Neural cell (in vitro differentiated cells): ENCODE results near the gene IFNA8. TPM values are rescaled to one million over a fixed set of nuclear protein-coding genes. Genes with fewer than 3 reads are reported as not detected.

Experiments
- H2AFZ ChIP-seq: fragments of 200-600, 300-800 bp; sonication (generic), shearing (Covaris generic); 2 replicates; pipeline ENCODE4 v1.6.0; 2014; ENCODE audit warnings: low read depth, mild to moderate bottlenecking, antibody characterized with exemption, low read length, moderate library complexity
- H3F3A ChIP-seq: fragments of 200-600 bp; shearing (Covaris generic); 2 replicates; pipeline ENCODE4 v1.6.1; 2016; ENCODE audit warnings: mild to moderate bottlenecking, moderate library complexity, mixed read lengths, antibody characterized with exemption, low read length; ENCODE audit not compliant: insufficient read depth, poor library complexity, severe bottlenecking
- H3K27ac ChIP-seq: fragments of 200-600, 300-800 bp; sonication (generic), shearing (Covaris generic); 2 replicates; pipeline ENCODE4 v1.5.1; 2014; ENCODE audit warnings: mild to moderate bottlenecking, low read length, moderate library complexity
- H3K27me3 ChIP-seq: fragments of 300-800, 200-600 bp; sonication (generic), shearing (Covaris generic); 2 replicates; pipeline ENCODE4 v1.6.0; 2014; ENCODE audit warnings: mild to moderate bottlenecking, low read depth, low read length, moderate library complexity; ENCODE audit not compliant: insufficient read depth
- H3K36me3 ChIP-seq: fragments of 300-800, 200-600 bp; sonication (generic), shearing (Covaris generic); 2 replicates; pipeline ENCODE4 v1.5.1; 2014; ENCODE audit warnings: mild to moderate bottlenecking, antibody characterized with exemption, low read length, moderate library complexity; ENCODE audit not compliant: insufficient read depth
- H3K4me2 ChIP-seq: fragments of 300-800, 200-600 bp; sonication (generic), shearing (Covaris generic); 2 replicates; pipeline ENCODE4 v1.6.0; 2014; ENCODE audit warnings: mild to moderate bottlenecking, low read length
- H3K4me3 ChIP-seq: fragments of 300-800, 200-600 bp; sonication (generic), shearing (Covaris generic); 2 replicates; pipeline ENCODE4 v1.5.1; 2014; ENCODE audit warnings: mild to moderate bottlenecking, low read length, moderate library complexity
- H3K79me2 ChIP-seq: fragments of 200-600 bp; shearing (Covaris generic); replicated peaks from 2 replicates; pipeline ENCODE4 v1.6.0; 2014; ENCODE audit warnings: mild to moderate bottlenecking, low read length, moderate library complexity; ENCODE audit not compliant: insufficient read depth
- H3K9ac ChIP-seq: fragments of 300-800, 200-600 bp; sonication (generic), shearing (Covaris generic); 2 replicates; pipeline ENCODE4 v1.6.1; 2016; ENCODE audit warnings: mild to moderate bottlenecking, low read length, mixed read lengths
- H3K9me2 ChIP-seq: fragments of 200-600 bp; shearing (Covaris generic); 2 replicates; pipeline ENCODE4 v1.6.1; 2016; ENCODE audit warnings: mild to moderate bottlenecking, low read length, mixed read lengths; ENCODE audit not compliant: insufficient read depth
- H3K9me3 ChIP-seq: fragments of 200-600, 300-800 bp; sonication (generic), shearing (Covaris generic); 2 replicates; pipeline ENCODE4 v1.6.1; 2016; ENCODE audit warnings: mild to moderate bottlenecking, mixed run types, low read length, moderate library complexity, mixed read lengths
- H4K20me1 ChIP-seq: fragments of 200-600 bp; shearing (Covaris generic); 2 replicates; pipeline ENCODE4 v1.6.1; 2016; ENCODE audit warnings: mild to moderate bottlenecking, mixed run types; ENCODE audit not compliant: insufficient read depth
- CTCF ChIP-seq: fragments of 450-650 bp; IDR thresholded peaks from 2 replicates; pipeline ENCODE4 v1.5.1; 2014; ENCODE audit warnings: antibody characterized with exemption, mild to moderate bottlenecking, moderate library complexity; ENCODE audit not compliant: poor library complexity, severe bottlenecking
- EP300 ChIP-seq: fragments of 450-650 bp; conservative IDR thresholded peaks from 2 replicates; pipeline ENCODE4 v1.6.1; 2014; ENCODE audit warnings: antibody characterized with exemption, mild to moderate bottlenecking, moderate library complexity; ENCODE audit not compliant: poor library complexity, severe bottlenecking
- EZH2 ChIP-seq: fragments of 200-600, 300-800 bp; shearing (Covaris generic), sonication (generic); IDR thresholded peaks from 2 replicates; pipeline ENCODE4 v1.6.1; 2014; ENCODE audit warnings: antibody characterized with exemption, low read length, borderline replicate concordance, mild to moderate bottlenecking; ENCODE audit not compliant: insufficient read depth, poor library complexity, severe bottlenecking
- MXI1 ChIP-seq: fragments of 450-650 bp; conservative IDR thresholded peaks from 2 replicates; pipeline ENCODE4 v1.6.1; 2014; ENCODE audit warnings: antibody characterized with exemption, mild to moderate bottlenecking; ENCODE audit not compliant: poor library complexity, severe bottlenecking
- POLR2AphosphoS5 ChIP-seq: IDR thresholded peaks from 2 replicates; pipeline ENCODE4 v1.6.1; 2012
- RAD21 ChIP-seq: fragments of 450-650 bp; conservative IDR thresholded peaks from 2 replicates; pipeline ENCODE4 v1.6.1; 2014; ENCODE audit warnings: antibody characterized with exemption, mild to moderate bottlenecking, moderate library complexity
- REST ChIP-seq: IDR thresholded peaks from 2 replicates; pipeline ENCODE4 v1.6.1; 2012; ENCODE audit warnings: borderline replicate concordance
- SMC3 ChIP-seq: fragments of 450-650 bp; conservative IDR thresholded peaks from 2 replicates; pipeline ENCODE4 v1.6.1; 2014; ENCODE audit warnings: antibody characterized with exemption, mild to moderate bottlenecking, moderate library complexity; ENCODE audit not compliant: poor library complexity
- TAF1 ChIP-seq: IDR thresholded peaks from 2 replicates; pipeline ENCODE4 v1.6.1; 2012; ENCODE audit warnings: low read depth
- polyA plus RNA-seq: library from polyadenylated mRNA; depleted of rRNA; stranded (reverse); fragments of >200 nt; gene quantifications from 2 replicates; pipeline ENCODE4 v1.2.3, GENCODE V29; 2014

Gene IFNA8
- polyA plus RNA-seq, 1 donor from 2014 or later, result not detected

GRCh38 chr9:21415493-21416267 lies 6.8 kb downstream of the IFNA8 start:
- Histone ChIP-seq H3K9me3 (no peaks in the 10 kb centered on the region), H3K9me2 (no peaks in the 10 kb centered on the region), H3K79me2 (no peaks in the 10 kb centered on the region), H2AFZ (no peak overlapping the region), H3K36me3 (no peaks in the 10 kb centered on the region), H3K4me3 (no peak overlapping the region), H3K4me2 (no peak overlapping the region), H3K9ac (no peak overlapping the region), H3K27ac (no peak overlapping the region), H3F3A (no peaks in the 10 kb centered on the region), H3K27me3 (no peaks in the 10 kb centered on the region), H4K20me1 (no peaks in the 10 kb centered on the region)
- TF ChIP-seq MXI1, result no peak
- no peak for TF ChIP-seq TAF1
- no peak for TF ChIP-seq REST
- no peak for TF ChIP-seq EZH2
- no peak for TF ChIP-seq EP300
- no peak for TF ChIP-seq SMC3
- no peak for TF ChIP-seq RAD21
- TF ChIP-seq CTCF, result no peak

- no peak overlapping the region for H3K9ac ChIP-seq
- no peaks in the 10 kb centered on the region for H3F3A ChIP-seq
- no peaks in the 10 kb centered on the region for H4K20me1 ChIP-seq
- no peaks in the 10 kb centered on the region for H3K9me2 ChIP-seq
- H3K4me2 ChIP-seq, result no peak overlapping the region
- no peaks in the 10 kb centered on the region for H3K79me2 ChIP-seq
- no peaks in the 10 kb centered on the region for H3K9me3 ChIP-seq
- H3K27ac ChIP-seq, result no peak overlapping the region
- TF ChIP-seq EP300 (no peak), RAD21 (no peak), TAF1 (no peak), EZH2 (no peak), POLR2AphosphoS5 (no peak)
- no peak overlapping the region for H2AFZ ChIP-seq
- no peaks in the 10 kb centered on the region for H3K27me3 ChIP-seq
- no peaks in the 10 kb centered on the region for H3K36me3 ChIP-seq
- no peak overlapping the region for H3K4me3 ChIP-seq
Observed at GRCh38 chr9:21428235-21428634, 19.3 kb downstream of the IFNA8 start.
